Measurements from ENCODE around the gene CCDC34.

DNA sequence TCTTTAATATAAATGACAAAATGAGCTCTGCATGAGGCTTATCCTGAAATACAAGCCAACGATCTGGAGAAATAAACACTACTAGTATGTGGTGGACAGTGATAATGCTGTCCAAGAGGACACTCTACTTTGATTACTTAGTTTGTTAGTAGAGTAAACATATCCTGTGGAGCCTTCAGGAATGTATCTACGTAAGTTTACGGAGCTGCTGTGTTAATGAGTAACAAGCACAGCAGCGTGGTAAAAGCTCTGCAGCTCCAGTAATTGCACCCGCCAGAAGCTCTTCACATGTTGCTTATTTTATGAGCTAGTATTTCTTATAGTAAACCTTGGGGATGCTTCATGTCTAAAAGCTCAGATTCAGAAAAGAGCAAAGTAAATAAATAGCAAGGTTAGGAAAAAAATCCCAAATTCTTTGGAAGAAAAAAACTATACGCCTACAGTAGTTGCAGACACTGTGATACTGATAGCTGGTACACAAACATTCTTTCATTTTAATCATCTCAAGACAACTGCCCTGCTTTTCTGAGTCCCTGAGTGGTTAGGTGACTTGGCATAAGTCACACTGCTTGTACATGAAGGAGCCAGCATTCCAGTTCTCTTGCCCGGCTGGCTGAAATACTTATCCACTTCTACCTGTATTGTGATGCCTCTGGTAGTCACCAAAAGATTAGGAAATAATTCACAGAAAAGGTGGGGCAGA is 32.7 kb upstream of the CCDC34 start:
- no peak for TF ChIP-seq GATA2 (IDR thresholded peaks at IDR 0.05; ENCODE audit: low read depth, low read length)
- TF ChIP-seq GATA3 (IDR thresholded peaks at IDR 0.05; ENCODE audit: low read depth, low read length) = no peak

All from SH-SY5Y (cell line).